ENCODE data around the gene SFXN4. TPM values are rescaled to one million over a fixed set of nuclear protein-coding genes. Genes with fewer than 3 reads are reported as not detected.

SFXN4 gene
- total RNA-seq, 1 experiment from 2014 or later: 45.3 TPM

DNA sequence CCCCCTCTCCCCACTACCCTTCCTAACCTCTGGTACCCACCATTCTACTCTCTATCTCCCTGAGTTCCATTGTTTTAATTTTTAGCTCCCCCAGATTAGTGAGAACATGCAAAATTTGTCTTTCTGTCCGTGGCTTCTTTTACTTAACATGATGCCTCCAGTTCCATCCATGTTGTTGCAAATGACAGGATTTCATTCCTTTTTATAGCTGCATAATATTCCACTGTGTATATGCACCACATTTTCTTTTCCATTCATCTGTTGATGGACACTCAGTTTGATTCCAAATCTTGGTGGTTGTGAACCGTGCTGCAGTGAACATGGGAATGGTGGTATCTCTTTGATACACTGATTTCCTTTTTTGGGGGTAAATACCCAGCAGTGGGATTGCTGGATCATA is 39.6 kb downstream of the SFXN4 start:
- Mint-ChIP-seq H3K4me3 (ENCODE audit: unreplicated experiment) (no peak overlapping the region), H3K4me1 (ENCODE audit: low read depth, unreplicated experiment) (peaks cover 5% of the 10 kb centered on the region), H3K9me3 (ENCODE audit: unreplicated experiment) (no peaks in the 10 kb centered on the region), H3K27ac (ENCODE audit: unreplicated experiment) (no peak overlapping the region), H3K36me3 (ENCODE audit: insufficient read depth, unreplicated experiment) (peaks cover 59% of the 10 kb centered on the region), H3K27me3 (ENCODE audit: insufficient read depth, unreplicated experiment) (no peaks in the 10 kb centered on the region)
- ChIA-PET POLR2A (no interaction called here), CTCF (no interaction called here)
- intact Hi-C loops (cut with micrococcal nuclease; ENCODE audit: unreplicated experiment): no loop called here
- no peaks in the 10 kb centered on the region for H3K27me3 ChIP-seq (replicated peaks; ENCODE audit: control insufficient read depth, insufficient read depth, low read length)
- DNase-seq: no peak
- no peaks in the 10 kb centered on the region for H3K4me1 ChIP-seq
- peaks cover 2% of the 10 kb centered on the region; the same call in 1 of the 2 replicates for H3K36me3 ChIP-seq (ENCODE audit: control insufficient read depth, insufficient read depth, low read length)
- no peaks in the 10 kb centered on the region for H3K9me3 ChIP-seq
- TF ChIP-seq, protein P1, sequence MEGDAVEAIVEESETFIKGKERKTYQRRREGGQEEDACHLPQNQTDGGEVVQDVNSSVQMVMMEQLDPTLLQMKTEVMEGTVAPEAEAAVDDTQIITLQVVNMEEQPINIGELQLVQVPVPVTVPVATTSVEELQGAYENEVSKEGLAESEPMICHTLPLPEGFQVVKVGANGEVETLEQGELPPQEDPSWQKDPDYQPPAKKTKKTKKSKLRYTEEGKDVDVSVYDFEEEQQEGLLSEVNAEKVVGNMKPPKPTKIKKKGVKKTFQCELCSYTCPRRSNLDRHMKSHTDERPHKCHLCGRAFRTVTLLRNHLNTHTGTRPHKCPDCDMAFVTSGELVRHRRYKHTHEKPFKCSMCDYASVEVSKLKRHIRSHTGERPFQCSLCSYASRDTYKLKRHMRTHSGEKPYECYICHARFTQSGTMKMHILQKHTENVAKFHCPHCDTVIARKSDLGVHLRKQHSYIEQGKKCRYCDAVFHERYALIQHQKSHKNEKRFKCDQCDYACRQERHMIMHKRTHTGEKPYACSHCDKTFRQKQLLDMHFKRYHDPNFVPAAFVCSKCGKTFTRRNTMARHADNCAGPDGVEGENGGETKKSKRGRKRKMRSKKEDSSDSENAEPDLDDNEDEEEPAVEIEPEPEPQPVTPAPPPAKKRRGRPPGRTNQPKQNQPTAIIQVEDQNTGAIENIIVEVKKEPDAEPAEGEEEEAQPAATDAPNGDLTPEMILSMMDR (IDR thresholded peaks at IDR 0.05; ENCODE audit: insufficient read depth in 1 of 2, low read depth in 1 of 2, low read length in 1 of 2, severe bottlenecking in 1 of 2, unreplicated experiment in 1 of 2): no peak
- BruUV-seq (replicated peaks): no TSS peak
- no peak overlapping the region for H3K4me3 ChIP-seq (ENCODE audit: low read depth, low read length)

DNA sequence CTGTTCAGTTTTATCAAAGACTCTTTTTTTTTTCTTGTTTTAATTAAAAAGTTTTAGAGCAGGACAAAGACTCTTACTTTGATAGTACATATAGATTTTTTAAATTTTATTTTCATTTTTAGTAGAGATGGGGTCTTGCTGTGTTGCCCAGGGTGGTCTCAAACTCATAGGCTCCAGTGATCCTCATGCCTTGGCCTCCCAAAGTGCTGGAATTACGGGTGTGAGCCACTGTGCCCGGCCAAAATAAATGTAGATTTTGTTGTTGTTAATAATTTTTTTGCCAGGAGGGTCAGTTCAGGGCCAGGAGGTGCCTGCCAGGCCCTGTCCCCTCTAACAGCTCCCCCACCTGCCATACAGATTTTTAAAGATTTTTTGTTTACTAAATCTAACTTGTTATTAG is 44.6 kb downstream of the SFXN4 start:
- TF ChIP-seq, protein P1 (IDR thresholded peaks at IDR 0.05; ENCODE audit: insufficient read depth in 1 of 2, low read depth in 1 of 2, low read length in 1 of 2, severe bottlenecking in 1 of 2, unreplicated experiment in 1 of 2): no peak
- Histone ChIP-seq H3K4me1 (peaks cover 6% of the 10 kb centered on the region), H3K9me3 (no peaks in the 10 kb centered on the region), H3K4me3 (ENCODE audit: low read depth, low read length) (no peak overlapping the region), H3K36me3 (ENCODE audit: control insufficient read depth, insufficient read depth, low read length) (no peaks in the 10 kb centered on the region; the same call in 1 of the 2 replicates), H3K27me3 (replicated peaks; ENCODE audit: control insufficient read depth, insufficient read depth, low read length) (no peaks in the 10 kb centered on the region)
- no peak for DNase-seq
- BruUV-seq (replicated peaks): no TSS peak
- Mint-ChIP-seq H3K4me3 (ENCODE audit: unreplicated experiment) (no peak overlapping the region), H3K4me1 (ENCODE audit: low read depth, unreplicated experiment) (no peaks in the 10 kb centered on the region), H3K36me3 (ENCODE audit: insufficient read depth, unreplicated experiment) (peaks cover 72% of the 10 kb centered on the region), H3K27me3 (ENCODE audit: insufficient read depth, unreplicated experiment) (no peaks in the 10 kb centered on the region), H3K27ac (ENCODE audit: unreplicated experiment) (no peak overlapping the region), H3K9me3 (ENCODE audit: unreplicated experiment) (no peaks in the 10 kb centered on the region)
- POLR2A ChIA-PET: no interaction called here
- intact Hi-C loops (cut with micrococcal nuclease; ENCODE audit: unreplicated experiment): no loop called here
- CTCF ChIA-PET: no interaction called here

DNA sequence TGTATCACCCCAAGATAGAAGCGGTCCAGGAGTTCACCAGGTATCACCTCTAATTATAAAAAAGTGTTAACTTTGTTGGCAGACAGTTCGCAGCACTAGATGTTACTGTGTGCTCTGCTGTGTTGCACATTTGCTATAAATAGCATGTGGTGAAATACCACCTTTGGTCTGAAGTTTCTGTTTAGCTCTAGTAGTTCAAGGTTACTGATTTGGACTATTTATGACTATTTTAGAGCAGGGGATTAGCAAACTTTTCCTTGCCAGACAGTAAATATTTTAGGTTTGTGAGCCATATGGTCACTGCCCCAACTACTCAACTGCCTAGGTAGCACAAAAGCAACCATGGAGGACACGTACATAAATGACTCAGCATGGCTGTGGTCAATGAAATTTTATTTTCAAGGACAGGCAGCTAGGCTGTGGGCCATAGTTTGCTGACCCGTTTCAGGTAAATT is 45.1 kb downstream of the SFXN4 start:
- Mint-ChIP-seq H3K27me3 (ENCODE audit: insufficient read depth, unreplicated experiment) (no peaks in the 10 kb centered on the region), H3K36me3 (ENCODE audit: insufficient read depth, unreplicated experiment) (peaks cover 70% of the 10 kb centered on the region), H3K9me3 (ENCODE audit: unreplicated experiment) (no peaks in the 10 kb centered on the region), H3K27ac (ENCODE audit: unreplicated experiment) (no peak overlapping the region), H3K4me1 (ENCODE audit: low read depth, unreplicated experiment) (no peaks in the 10 kb centered on the region), H3K4me3 (ENCODE audit: unreplicated experiment) (no peak overlapping the region)
- TSS peak; percentile 8 for BruUV-seq (replicated peaks)
- Histone ChIP-seq H3K4me1 (peaks cover 7% of the 10 kb centered on the region), H3K4me3 (ENCODE audit: low read depth, low read length) (no peak overlapping the region), H3K27me3 (replicated peaks; ENCODE audit: control insufficient read depth, insufficient read depth, low read length) (no peaks in the 10 kb centered on the region), H3K9me3 (no peaks in the 10 kb centered on the region), H3K36me3 (ENCODE audit: control insufficient read depth, insufficient read depth, low read length) (no peaks in the 10 kb centered on the region; the same call in 1 of the 2 replicates)
- ChIA-PET CTCF (no interaction called here), POLR2A (no interaction called here)
- TF ChIP-seq, protein P1 (IDR thresholded peaks at IDR 0.05; ENCODE audit: insufficient read depth in 1 of 2, low read depth in 1 of 2, low read length in 1 of 2, severe bottlenecking in 1 of 2, unreplicated experiment in 1 of 2): no peak
- no peak for DNase-seq
- intact Hi-C loops (cut with micrococcal nuclease; ENCODE audit: unreplicated experiment): no loop called here
